PC-9 (cell line): ENCODE results near the gene CEP89. TPM values are rescaled to one million over a fixed set of nuclear protein-coding genes. Genes with fewer than 3 reads are reported as not detected.

ENCODE experiments used
- BruUV-seq: library from RNA; stranded (reverse); fragments of 400-500 nt; replicated peaks from 2 replicates; lab custom pipeline; 2021; lab: Mats Ljungman, UMichigan
- CTCF ChIA-PET: fragments of 300-600 bp; sonication (Branson Sonifier 250); formaldehyde crosslinking; loops from one replicate; lab custom pipeline; 2022; ENCODE audit warnings: antibody characterized with exemption; lab: Charles Lee
- POLR2A ChIA-PET: fragments of 300-600 bp; sonication (Branson Sonifier 250); formaldehyde crosslinking; loops from one replicate; lab custom pipeline; 2022; ENCODE audit warnings: antibody characterized with exemption; ENCODE audit not compliant: unreplicated experiment; lab: Charles Lee
- DNase-seq, 2 experiments: peaks; one replicate each; pipeline versions ENCODE4 v3.0.0 to v3.0.0-alpha.2; 2015 to 2022; ENCODE audit warnings: mixed read lengths in 1 of 2
- H2AFZ ChIP-seq: fragments of 200-600 bp; sonication (generic); 2 replicates; pipeline ENCODE4 v1.8.1; 2017; ENCODE audit warnings: antibody characterized with exemption
- H3F3A ChIP-seq: fragments of 200-600 bp; sonication (generic); 2 replicates; pipeline ENCODE4 v1.8.1; 2017; ENCODE audit warnings: antibody characterized with exemption, mild to moderate bottlenecking, low read depth; ENCODE audit not compliant: insufficient read depth
- H3K27ac ChIP-seq: fragments of 200-600 bp; sonication (generic); 2 replicates; pipeline ENCODE4 v1.6.1; 2016; ENCODE audit warnings: mixed run types
- H3K27me3 ChIP-seq: fragments of 200-600 bp; sonication (generic); 2 replicates; pipeline ENCODE4 v1.6.1; 2016; ENCODE audit warnings: low read depth, mixed run types; ENCODE audit not compliant: insufficient read depth
- H3K36me3 ChIP-seq: fragments of 200-600 bp; sonication (generic); 2 replicates; pipeline ENCODE4 v1.6.1; 2016; ENCODE audit warnings: low read depth, mixed run types
- H3K4me1 ChIP-seq: fragments of 200-600 bp; sonication (generic); replicated peaks from 2 replicates; pipeline ENCODE4 v1.6.1; 2016; ENCODE audit warnings: mixed run types; ENCODE audit not compliant: insufficient read depth
- H3K4me2 ChIP-seq: fragments of 200-600 bp; sonication (generic); 2 replicates; pipeline ENCODE4 v1.6.1; 2017; ENCODE audit warnings: mixed run types
- H3K4me3 ChIP-seq: fragments of 200-600 bp; sonication (generic); 2 replicates; pipeline ENCODE4 v1.6.1; 2016; ENCODE audit warnings: mixed run types
- H3K79me2 ChIP-seq: fragments of 200-600 bp; sonication (generic); 2 replicates; pipeline ENCODE4 v1.6.1; 2017; ENCODE audit warnings: low read depth, mixed run types
- H3K9me2 ChIP-seq: fragments of 200-600 bp; sonication (generic); 2 replicates; pipeline ENCODE4 v1.8.1; 2017; ENCODE audit warnings: mild to moderate bottlenecking; ENCODE audit not compliant: insufficient read depth
- H3K9me3 ChIP-seq: fragments of 200-600 bp; sonication (generic); 2 replicates; pipeline ENCODE4 v1.8.1; 2016; ENCODE audit warnings: low read depth; ENCODE audit not compliant: insufficient read depth
- H4K20me1 ChIP-seq: fragments of 200-600 bp; sonication (generic); 2 replicates; pipeline ENCODE4 v1.8.1; 2017; ENCODE audit not compliant: insufficient read depth
- CTCF ChIP-seq: fragments of 200-600 bp; sonication (generic); conservative IDR thresholded peaks from 2 replicates; pipeline ENCODE4 v1.6.1; 2017; ENCODE audit warnings: mixed run types, antibody characterized with exemption, mild to moderate bottlenecking, moderate library complexity
- EZH2 ChIP-seq: fragments of 200-600 bp; sonication (generic); IDR thresholded peaks from 2 replicates; pipeline ENCODE4 v1.8.0; 2017; ENCODE audit warnings: antibody characterized with exemption, low read depth
- intact Hi-C: fragments of 100-400 bp; cut with micrococcal nuclease; formaldehyde crosslinking; loops from one replicate; pipeline ENCODE4 v1.10.0; 2022; ENCODE audit not compliant: unreplicated experiment
- total RNA-seq: library from RNA; stranded (reverse); gene quantifications from 2 replicates; pipeline ENCODE4 v1.2.3, GENCODE V29; 2021

Gene CEP89
- total RNA-seq, 1 experiment from 2014 or later: 33.6 TPM

GRCh38 chr19:32866061-32866460, 105.7 kb downstream of the CEP89 start:
- H3K27ac ChIP-seq: no peak overlapping the region
- H3K4me2 ChIP-seq: no peak overlapping the region
- ChIA-PET CTCF (interaction anchor here (0.7 kb wide), 1 partner anchor 12 kb away, joined by 4 read pairs; no protein-coding TSS in a partner anchor), POLR2A (no interaction called here)
- no TSS peak for BruUV-seq
- no peaks in the 10 kb centered on the region for H3K9me3 ChIP-seq
- no peak overlapping the region for H2AFZ ChIP-seq
- DNase-seq: no peak
- H3K4me3 ChIP-seq: no peak overlapping the region
- H4K20me1 ChIP-seq: no peaks in the 10 kb centered on the region
- no peaks in the 10 kb centered on the region for H3K79me2 ChIP-seq
- H3F3A ChIP-seq: no peaks in the 10 kb centered on the region
- no peak for TF ChIP-seq CTCF
- no peak for TF ChIP-seq EZH2
- no peaks in the 10 kb centered on the region for H3K36me3 ChIP-seq
- intact Hi-C loops: no loop called here
- no peaks in the 10 kb centered on the region for H3K4me1 ChIP-seq
- H3K27me3 ChIP-seq: no peaks in the 10 kb centered on the region
- no peaks in the 10 kb centered on the region for H3K9me2 ChIP-seq

GRCh38 chr19:32865326-32865725, 106.4 kb downstream of the CEP89 start:
- BruUV-seq: no TSS peak
- intact Hi-C loops: no loop called here
- CTCF ChIA-PET: interaction anchor here (0.7 kb wide), 1 partner anchor 12 kb away, joined by 4 read pairs; no protein-coding TSS in a partner anchor

GRCh38 chr19:32864318-32865007, 107.3 kb downstream of the CEP89 start:
- Histone ChIP-seq H3K4me3 (no peak overlapping the region), H3K27ac (no peak overlapping the region), H3K27me3 (no peaks in the 10 kb centered on the region), H3F3A (no peaks in the 10 kb centered on the region), H2AFZ (no peak overlapping the region), H3K9me2 (no peaks in the 10 kb centered on the region), H3K4me2 (no peak overlapping the region), H3K36me3 (no peaks in the 10 kb centered on the region), H3K79me2 (no peaks in the 10 kb centered on the region), H3K9me3 (no peaks in the 10 kb centered on the region), H3K4me1 (no peaks in the 10 kb centered on the region), H4K20me1 (no peaks in the 10 kb centered on the region)
- CTCF ChIA-PET: no interaction called here
- intact Hi-C loops: no loop called here
- DNase-seq: no peak
- no TSS peak for BruUV-seq
- no peak for TF ChIP-seq CTCF
- TF ChIP-seq EZH2: no peak
- POLR2A ChIA-PET: no interaction called here

More at GRCh38 chr19:32865326-32865725, 106.4 kb downstream of the CEP89 start:
- H3K4me1 ChIP-seq: no peaks in the 10 kb centered on the region
- no peaks in the 10 kb centered on the region for H4K20me1 ChIP-seq
- no peak for TF ChIP-seq CTCF
- H3F3A ChIP-seq: no peaks in the 10 kb centered on the region
- no peak overlapping the region for H3K4me2 ChIP-seq
- POLR2A ChIA-PET: no interaction called here
- no peaks in the 10 kb centered on the region for H3K27me3 ChIP-seq
- no peaks in the 10 kb centered on the region for H3K9me2 ChIP-seq
- no peaks in the 10 kb centered on the region for H3K36me3 ChIP-seq
- no peaks in the 10 kb centered on the region for H3K9me3 ChIP-seq
- H3K79me2 ChIP-seq: no peaks in the 10 kb centered on the region
- H3K27ac ChIP-seq: no peak overlapping the region
- no peak overlapping the region for H2AFZ ChIP-seq
- H3K4me3 ChIP-seq: no peak overlapping the region
- no peak for DNase-seq
